ENCODE results near the gene PCED1B.

Gene PCED1B

GRCh38 chr12:47231456-47231855 lies 152.0 kb downstream of the PCED1B start:
- no peak for DNase-seq (ENCODE audit: low read depth in 2 of 2)

DNA sequence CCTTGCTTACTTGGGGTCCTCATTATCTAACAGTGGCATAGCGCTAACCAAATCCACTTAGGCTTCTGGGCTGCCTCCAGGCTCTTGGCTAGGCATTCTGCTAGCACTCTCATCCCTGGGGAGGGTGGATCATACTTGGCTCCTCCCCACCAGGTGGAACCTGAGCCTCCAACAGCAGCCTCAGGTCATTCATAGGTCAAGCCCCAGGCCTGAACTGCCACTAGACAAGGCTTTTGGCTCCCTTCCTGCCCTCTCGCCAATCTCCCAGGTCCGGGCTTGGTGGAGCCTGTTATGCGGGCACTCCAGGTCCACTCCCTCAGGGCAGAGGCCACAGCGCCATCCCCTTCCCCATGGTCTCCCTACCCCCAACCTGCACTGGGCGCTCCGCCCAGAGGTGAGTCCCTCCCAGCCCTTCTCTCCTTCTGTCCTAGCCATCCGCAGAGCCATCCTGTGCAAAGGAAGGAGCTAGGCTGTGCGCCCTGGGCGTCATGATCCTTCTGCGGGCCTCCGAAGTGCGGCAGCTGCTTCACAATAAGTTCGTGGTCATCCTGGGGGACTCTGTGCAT lies 155.2 kb downstream of the PCED1B start:
- no peak for DNase-seq (ENCODE audit: low read depth in 2 of 2)

GRCh38 chr12:47235258-47236040 lies 156.0 kb downstream of the PCED1B start:
- DNase-seq (ENCODE audit: low read depth in 2 of 2): no peak

- no peak for DNase-seq (ENCODE audit: low read depth in 2 of 2)
Measured at GRCh38 chr12:47236109-47236714, 156.8 kb downstream of the PCED1B start.

GRCh38 chr12:47237751-47238211 lies 158.4 kb downstream of the PCED1B start:
- DNase-seq (ENCODE audit: low read depth in 2 of 2): no peak

DNA sequence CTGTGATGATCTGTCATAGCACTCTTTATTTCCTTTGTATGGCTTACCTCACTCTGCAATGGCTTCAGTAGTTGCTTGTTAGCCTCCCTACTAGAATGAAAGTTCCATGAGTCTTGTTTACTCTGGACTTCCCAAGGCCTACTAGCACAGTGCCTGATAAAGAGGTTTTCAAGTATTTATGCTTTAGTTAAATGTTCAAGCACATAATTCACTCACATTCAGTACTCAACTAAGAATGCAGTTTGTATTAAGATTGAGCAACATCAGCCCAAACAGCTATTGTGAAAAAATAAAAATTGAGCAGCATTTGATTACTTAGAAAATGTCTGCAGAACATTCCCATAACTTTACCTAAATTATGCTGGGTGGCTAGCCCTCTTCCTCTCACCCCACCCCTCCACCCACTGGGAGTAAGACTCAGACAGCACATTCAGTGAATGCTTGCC lies 159.3 kb downstream of the PCED1B start:
- no peak for DNase-seq (ENCODE audit: low read depth in 2 of 2)

DNA sequence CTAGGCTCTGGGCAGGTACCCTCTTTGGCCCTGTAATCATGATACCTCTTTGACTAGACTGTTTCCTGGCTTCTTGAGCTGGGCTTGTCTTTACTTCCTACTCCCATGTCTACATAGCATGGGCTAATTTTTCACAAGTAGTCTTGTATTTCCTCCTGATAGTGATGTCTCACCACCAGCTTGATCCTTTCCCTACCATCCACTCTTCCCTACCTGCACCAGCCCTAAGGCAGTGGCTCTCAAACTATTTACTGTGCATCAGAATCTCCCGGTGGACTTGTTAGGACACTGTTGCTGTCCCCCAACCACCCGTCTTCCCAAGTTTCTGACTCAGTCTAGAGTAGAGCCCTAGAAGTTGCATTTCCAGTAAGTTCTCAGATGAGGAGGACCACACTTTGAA lies 163.0 kb downstream of the PCED1B start:
- DNase-seq (ENCODE audit: low read depth in 2 of 2): no peak

DNA sequence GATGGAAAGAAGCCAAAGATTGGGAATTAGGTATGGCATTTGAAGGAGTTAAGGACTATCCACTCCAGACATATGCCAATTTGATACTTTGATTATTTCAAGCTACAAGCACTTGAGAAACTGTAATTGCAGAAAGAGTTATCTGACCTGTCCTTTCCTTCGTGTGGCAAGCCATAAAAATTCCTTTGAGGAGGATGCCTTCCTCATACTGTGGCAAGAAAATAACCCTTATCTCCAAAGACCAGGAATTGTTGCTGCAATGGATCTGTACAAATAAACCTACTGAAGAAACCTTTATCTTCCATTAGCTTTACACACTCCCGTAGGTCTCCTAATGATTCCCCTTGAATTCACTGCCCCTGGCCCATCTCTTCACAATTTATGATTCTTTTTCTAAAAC lies 165.4 kb downstream of the PCED1B start:
- DNase-seq (ENCODE audit: low read depth in 2 of 2): no peak

- no peak for DNase-seq (ENCODE audit: low read depth in 2 of 2)
Measured at GRCh38 chr12:47245623-47246022, 166.2 kb downstream of the PCED1B start.

DNA sequence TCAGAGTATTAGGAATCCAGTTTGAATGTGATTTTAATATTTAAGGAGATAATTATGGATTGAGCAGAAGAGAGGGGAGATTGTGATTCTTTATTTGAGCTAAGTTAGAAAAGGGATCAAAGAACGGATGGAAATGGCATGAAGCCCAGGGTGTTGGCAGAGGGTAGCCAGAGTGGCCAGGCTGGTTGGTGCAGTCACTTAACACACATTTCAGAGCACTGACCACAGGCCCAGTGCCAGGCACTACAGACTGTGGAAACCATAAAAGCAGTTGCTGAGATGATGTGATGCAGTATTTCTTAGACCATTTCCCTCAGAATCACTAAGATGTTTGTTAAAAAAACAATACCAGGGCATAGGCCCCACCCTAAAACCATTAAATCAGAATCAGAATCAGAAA lies 168.0 kb downstream of the PCED1B start:
- no peak for DNase-seq (ENCODE audit: low read depth in 2 of 2)

GRCh38 chr12:47249082-47249481 lies 169.7 kb downstream of the PCED1B start:
- DNase-seq (ENCODE audit: low read depth in 2 of 2): no peak

DNA sequence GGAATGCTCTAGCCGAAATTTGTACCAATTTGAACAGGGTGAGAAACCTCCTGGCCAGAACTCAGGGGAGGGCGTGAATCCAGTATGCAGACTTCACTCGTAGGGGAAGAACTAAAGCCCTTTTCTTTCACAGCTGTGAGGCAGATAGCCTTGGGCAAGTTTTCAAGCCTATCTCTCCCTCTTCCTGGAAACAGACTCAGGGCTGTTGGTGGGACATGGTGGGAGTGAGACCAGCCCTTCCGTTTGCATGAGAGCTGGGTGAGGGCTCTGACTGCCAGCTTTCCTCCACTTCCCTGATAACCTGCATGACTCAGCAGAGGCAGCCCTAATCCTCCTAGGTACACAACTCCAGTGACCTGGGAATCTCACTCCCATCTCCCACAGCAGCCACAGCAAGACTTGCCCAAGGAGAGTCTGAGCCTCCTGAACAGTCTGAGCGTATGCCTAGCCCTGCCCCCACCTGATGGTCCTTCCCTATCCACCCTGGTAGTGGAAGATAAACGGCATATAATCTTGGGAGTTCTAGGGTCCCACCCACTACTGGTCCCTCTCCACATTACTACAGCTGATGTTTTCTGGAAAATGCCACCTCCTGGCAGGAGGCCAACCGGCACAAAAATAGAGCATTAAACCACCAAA lies 170.4 kb downstream of the PCED1B start:
- no peak for DNase-seq (ENCODE audit: low read depth in 2 of 2)

DNA sequence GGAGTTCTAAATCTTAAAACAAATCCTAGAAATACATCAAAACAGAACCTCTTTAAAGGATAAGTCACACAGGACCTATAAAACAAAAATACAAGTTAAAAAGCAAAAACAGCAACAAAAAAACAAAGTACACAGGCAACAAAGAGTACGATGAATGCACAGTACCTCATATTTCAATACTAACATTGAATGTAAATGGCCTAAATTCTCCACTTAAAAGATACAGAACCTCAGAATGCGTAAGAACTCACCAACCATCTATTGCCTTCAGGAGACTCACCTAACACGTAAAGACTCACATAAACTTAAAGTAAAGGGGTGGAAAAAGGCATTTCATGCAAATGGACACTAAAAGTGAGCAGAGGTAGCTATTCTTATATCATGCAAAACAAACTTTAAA lies 172.5 kb downstream of the PCED1B start:
- DNase-seq (ENCODE audit: low read depth in 2 of 2): no peak

- no peak for DNase-seq (ENCODE audit: low read depth in 2 of 2)
Measured at GRCh38 chr12:47264951-47265350, 185.5 kb downstream of the PCED1B start.

DNA sequence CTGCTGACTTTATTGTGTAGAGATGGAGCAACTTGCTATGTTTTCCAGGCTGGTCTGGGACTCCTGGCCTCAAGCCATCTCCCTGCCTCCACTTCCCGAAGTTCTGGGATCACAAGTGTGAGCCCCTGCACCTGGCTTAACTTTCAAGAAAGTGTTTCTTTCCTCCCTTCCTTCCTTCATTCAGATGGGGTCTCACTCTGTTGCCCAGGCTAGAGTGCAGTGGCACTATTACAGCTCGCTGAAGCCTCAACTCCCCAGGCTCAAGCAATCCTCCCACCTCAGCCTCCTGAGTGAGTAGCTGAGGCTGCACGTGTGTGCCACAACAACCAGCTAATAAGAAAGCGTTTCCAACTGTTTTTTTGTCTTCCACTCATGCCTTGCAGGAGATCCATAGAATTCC lies 186.0 kb downstream of the PCED1B start:
- no peak for DNase-seq (ENCODE audit: low read depth in 2 of 2)

- DNase-seq (ENCODE audit: low read depth in 2 of 2): no peak
Measured at GRCh38 chr12:47267571-47267970, 188.2 kb downstream of the PCED1B start.

- no peak for DNase-seq (ENCODE audit: low read depth in 2 of 2)
Measured at GRCh38 chr12:47268501-47269454, 189.4 kb downstream of the PCED1B start.

- DNase-seq (ENCODE audit: low read depth in 2 of 2): no peak
Measured at GRCh38 chr12:47269916-47270315, 190.5 kb downstream of the PCED1B start.

DNA sequence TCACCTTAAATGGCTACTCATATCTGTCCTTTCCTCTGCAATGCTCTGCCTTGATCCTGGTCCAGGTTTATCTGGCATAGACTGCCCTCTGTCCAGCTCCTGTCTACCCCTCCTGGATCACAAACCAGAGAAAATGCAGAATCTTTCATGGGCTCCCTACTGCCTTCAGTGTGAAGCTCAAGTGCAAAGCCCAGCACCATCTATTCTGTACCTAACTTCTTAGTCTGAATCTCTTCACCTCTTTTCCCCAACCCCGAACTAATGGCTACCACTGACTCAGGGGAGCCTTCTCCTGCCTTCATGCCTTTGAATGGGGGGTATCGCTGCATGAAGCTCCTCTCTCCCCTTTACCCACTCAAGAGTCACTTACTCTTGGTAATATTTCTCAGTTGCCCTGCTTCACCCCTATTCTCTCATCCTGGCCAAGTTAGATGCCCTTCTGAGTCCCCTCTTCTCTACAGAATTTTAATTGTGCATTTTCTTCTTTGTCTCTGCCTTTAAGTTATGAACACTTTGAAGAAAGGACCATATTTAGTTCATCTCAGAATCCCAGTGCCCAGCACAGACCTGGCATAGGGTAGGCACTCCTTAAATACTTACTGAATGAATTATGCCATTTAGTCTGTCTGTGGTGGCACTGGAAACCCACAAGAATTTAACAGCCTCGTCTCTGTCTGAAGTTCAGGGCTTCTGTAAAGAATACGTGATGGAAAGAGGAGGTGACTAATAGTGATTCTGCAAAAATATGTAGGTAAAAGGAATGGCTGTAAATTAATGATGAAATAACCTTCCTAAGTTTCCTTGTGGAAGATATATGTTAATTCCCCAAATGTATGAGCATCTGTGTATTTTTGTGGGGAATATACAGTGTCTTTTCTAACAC lies 191.6 kb downstream of the PCED1B start:
- no peak for DNase-seq (ENCODE audit: low read depth in 2 of 2)

DNA sequence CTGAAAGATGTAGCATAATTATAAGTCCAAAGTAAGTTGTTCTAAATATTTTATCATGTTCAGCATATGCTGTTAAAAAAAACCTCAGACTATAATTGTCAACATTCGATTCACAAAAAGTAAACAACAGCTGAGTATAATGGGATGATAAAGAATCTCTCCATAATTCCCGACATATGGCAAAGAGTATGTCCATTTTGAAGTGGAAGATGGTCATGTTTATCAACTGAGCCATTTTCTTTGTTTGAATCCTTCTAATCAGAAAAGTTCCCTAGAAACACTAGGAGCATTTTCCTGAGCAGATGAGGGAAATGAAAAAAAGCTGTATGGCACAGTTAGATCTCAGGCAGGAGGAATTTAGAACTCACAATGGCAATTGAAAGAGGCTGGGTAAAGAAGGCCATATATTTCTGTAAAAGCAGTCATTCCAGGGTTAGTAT lies 192.4 kb downstream of the PCED1B start:
- no peak for DNase-seq (ENCODE audit: low read depth in 2 of 2)
